COR-L47 (cell line): ENCODE measurements around the gene FAM53A.
"Not testable (repeated sequence)": the region's sequence is repeated elsewhere in the genome, so short reads cannot be mapped to it uniquely, and the experiment has no call there.

Source experiments
- DNase-seq: peaks from one replicate; lab custom pipeline; 2025; lab: John Stamatoyannopoulos, UW

The FAM53A gene

GRCh38 chr4:1716065-1716945 lies 32.2 kb upstream of the FAM53A start:
- DNase-seq = no peak

GRCh38 chr4:1715002-1715758 lies 31.1 kb upstream of the FAM53A start:
- DNase-seq = no peak

GRCh38 chr4:1714303-1715001 lies 30.3 kb upstream of the FAM53A start:
- no peak for DNase-seq

GRCh38 chr4:1713003-1713851 lies 29.1 kb upstream of the FAM53A start:
- DNase-seq = peak; percentile 36

- peak; percentile 96 for DNase-seq
These were observed 28.3 kb upstream of the FAM53A start, which contains the start of gene SLBP for GRCh38 chr4:1712216-1713002. Gene SLBP (minus strand): TSS chr4:1712319. CDS start chr4:1712188, 131 bp downstream.

GRCh38 chr4:1711571-1712215 lies 27.6 kb upstream of the FAM53A start:
- no peak for DNase-seq

GRCh38 chr4:1711055-1711570 lies 27.0 kb upstream of the FAM53A start:
- DNase-seq = no peak

GRCh38 chr4:1708581-1708980 lies 24.5 kb upstream of the FAM53A start:
- no peak for DNase-seq

GRCh38 chr4:1706358-1706757 lies 22.2 kb upstream of the FAM53A start:
- DNase-seq = no peak

GRCh38 chr4:1705732-1706131 lies 21.6 kb upstream of the FAM53A start:
- no peak for DNase-seq

GRCh38 chr4:1703867-1704266 lies 19.8 kb upstream of the FAM53A start:
- no peak for DNase-seq

- DNase-seq = not testable (repeated sequence)
These were observed 17.6 kb upstream of the FAM53A start for GRCh38 chr4:1701671-1702070.

- DNase-seq = no peak
These were observed 11.8 kb upstream of the FAM53A start for GRCh38 chr4:1695913-1696312.

- peak; percentile 65 for DNase-seq
These were observed 9.2 kb upstream of the FAM53A start for GRCh38 chr4:1693131-1693896.

GRCh38 chr4:1691737-1692373 lies 7.7 kb upstream of the FAM53A start:
- no peak for DNase-seq

- no peak for DNase-seq
These were observed 6.6 kb upstream of the FAM53A start for GRCh38 chr4:1690698-1691097.

- DNase-seq = no peak
These were observed 2.4 kb upstream of the FAM53A start for GRCh38 chr4:1686440-1687036.
